Measurements from ENCODE around the gene CAND2.
"Not testable (repeated sequence)": the region's sequence is repeated elsewhere in the genome, so short reads cannot be mapped to it uniquely, and the experiment has no call there.

Gene CAND2

GRCh38 chr3:12782172-12782815 lies 14.2 kb upstream of the CAND2 start:
- no peaks in the 10 kb centered on the region for H4K20me1 ChIP-seq (ENCODE audit: insufficient read depth, low read length)
- H3K4me3 ChIP-seq (ENCODE audit: low read depth, low read length, poor library complexity, severe bottlenecking), result no peak overlapping the region
- no peaks in the 10 kb centered on the region for H3K9me3 ChIP-seq (ENCODE audit: low read length)
- no peaks in the 10 kb centered on the region for H3K36me3 ChIP-seq (ENCODE audit: insufficient read depth, low read length)
- no peaks in the 10 kb centered on the region for H3K9me2 ChIP-seq (ENCODE audit: low read depth, low read length)
- no peaks in the 10 kb centered on the region for H3K79me2 ChIP-seq (ENCODE audit: insufficient read depth, low read length)
- no peak overlapping the region for H3K9ac ChIP-seq (ENCODE audit: low read length)
- H3K4me2 ChIP-seq (ENCODE audit: low read length), result no peak overlapping the region
- no peaks in the 10 kb centered on the region for H3F3A ChIP-seq (ENCODE audit: insufficient read depth, low read length)
- 0 out of 2 replicates have a peak, but pooled peaks cover 6% of the 10 kb centered on the region for H3K27me3 ChIP-seq (ENCODE audit: insufficient read depth, low read length)
- H3K4me1 ChIP-seq (ENCODE audit: insufficient read depth, low read length, severe bottlenecking), result no peaks in the 10 kb centered on the region
- no peak overlapping the region for H3K27ac ChIP-seq (ENCODE audit: low read depth, low read length, poor library complexity, severe bottlenecking)
- no peak overlapping the region for H2AFZ ChIP-seq (ENCODE audit: low read length)
- TF ChIP-seq CTCF (IDR thresholded peaks at IDR 0.05; ENCODE audit: low read length), result no peak
- no peak for TF ChIP-seq EZH2 (IDR thresholded peaks at IDR 0.05; ENCODE audit: borderline replicate concordance, low read length)

GRCh38 chr3:12785096-12785495 lies 11.4 kb upstream of the CAND2 start:
- TF ChIP-seq CTCF (IDR thresholded peaks at IDR 0.05; ENCODE audit: low read length) (no peak), EZH2 (IDR thresholded peaks at IDR 0.05; ENCODE audit: borderline replicate concordance, low read length) (no peak)
- H3K4me1 ChIP-seq (ENCODE audit: insufficient read depth, low read length, severe bottlenecking), result no peaks in the 10 kb centered on the region
- H3F3A ChIP-seq (ENCODE audit: insufficient read depth, low read length), result no peaks in the 10 kb centered on the region
- no peaks in the 10 kb centered on the region for H3K9me3 ChIP-seq (ENCODE audit: low read length)
- no peak overlapping the region for H3K27ac ChIP-seq (ENCODE audit: low read depth, low read length, poor library complexity, severe bottlenecking)
- H3K4me2 ChIP-seq (ENCODE audit: low read length), result no peak overlapping the region
- no peaks in the 10 kb centered on the region for H3K9me2 ChIP-seq (ENCODE audit: low read depth, low read length)
- no peaks in the 10 kb centered on the region for H4K20me1 ChIP-seq (ENCODE audit: insufficient read depth, low read length)
- H2AFZ ChIP-seq (ENCODE audit: low read length), result no peak overlapping the region
- no peak overlapping the region for H3K9ac ChIP-seq (ENCODE audit: low read length)
- no peaks in the 10 kb centered on the region for H3K36me3 ChIP-seq (ENCODE audit: insufficient read depth, low read length)
- H3K79me2 ChIP-seq (ENCODE audit: insufficient read depth, low read length), result no peaks in the 10 kb centered on the region
- H3K4me3 ChIP-seq (ENCODE audit: low read depth, low read length, poor library complexity, severe bottlenecking), result no peak overlapping the region
- H3K27me3 ChIP-seq (ENCODE audit: insufficient read depth, low read length), result no peaks in the 10 kb centered on the region

GRCh38 chr3:12787346-12787745 lies 9.1 kb upstream of the CAND2 start:
- not testable (repeated sequence) for H3K36me3 ChIP-seq (ENCODE audit: insufficient read depth, low read length); H3K9ac ChIP-seq (ENCODE audit: low read length); H3K27me3 ChIP-seq (ENCODE audit: insufficient read depth, low read length); H3K4me3 ChIP-seq (ENCODE audit: low read depth, low read length, poor library complexity, severe bottlenecking); H3K9me3 ChIP-seq (ENCODE audit: low read length); H3K4me2 ChIP-seq (ENCODE audit: low read length); H3K4me1 ChIP-seq (ENCODE audit: insufficient read depth, low read length, severe bottlenecking); H3K27ac ChIP-seq (ENCODE audit: low read depth, low read length, poor library complexity, severe bottlenecking); H4K20me1 ChIP-seq (ENCODE audit: insufficient read depth, low read length); H3K9me2 ChIP-seq (ENCODE audit: low read depth, low read length); H2AFZ ChIP-seq (ENCODE audit: low read length); H3F3A ChIP-seq (ENCODE audit: insufficient read depth, low read length); H3K79me2 ChIP-seq (ENCODE audit: insufficient read depth, low read length)
- peak; percentile 45 for TF ChIP-seq CTCF (IDR thresholded peaks at IDR 0.05; ENCODE audit: low read length)

GRCh38 chr3:12787967-12788690 lies 8.4 kb upstream of the CAND2 start:
- H3K9me2 ChIP-seq (ENCODE audit: low read depth, low read length); H3F3A ChIP-seq (ENCODE audit: insufficient read depth, low read length); H3K27me3 ChIP-seq (ENCODE audit: insufficient read depth, low read length): not testable (repeated sequence)

More at GRCh38 chr3:12787967-12788690, 8.4 kb upstream of the CAND2 start:
- not testable (repeated sequence) for H4K20me1 ChIP-seq (ENCODE audit: insufficient read depth, low read length); H3K36me3 ChIP-seq (ENCODE audit: insufficient read depth, low read length); H3K79me2 ChIP-seq (ENCODE audit: insufficient read depth, low read length); H2AFZ ChIP-seq (ENCODE audit: low read length); H3K4me1 ChIP-seq (ENCODE audit: insufficient read depth, low read length, severe bottlenecking); H3K9ac ChIP-seq (ENCODE audit: low read length); H3K9me3 ChIP-seq (ENCODE audit: low read length); H3K27ac ChIP-seq (ENCODE audit: low read depth, low read length, poor library complexity, severe bottlenecking); H3K4me2 ChIP-seq (ENCODE audit: low read length); H3K4me3 ChIP-seq (ENCODE audit: low read depth, low read length, poor library complexity, severe bottlenecking)

Measured in OCI-LY1 (cell line).